ENCODE measurements around the gene TMEM184B. TPM values are rescaled to one million over a fixed set of nuclear protein-coding genes. Genes with fewer than 3 reads are reported as not detected.

Gene TMEM184B
- total RNA-seq, 1 experiment from 2014 or later, result 16.9 TPM

GRCh38 chr22:38205261-38206128, 67.3 kb downstream of the TMEM184B start:
- DNase-seq, result no peak
- Histone ChIP-seq H3K4me3 (no peak overlapping the region), H3K4me1 (0 out of 2 replicates have a peak, but pooled peaks cover 4% of the 10 kb centered on the region), H3K9me3 (replicated peaks) (no peaks in the 10 kb centered on the region), H3K27me3 (no peaks in the 10 kb centered on the region), H3K27ac (no peak overlapping the region), H3K36me3 (no peaks in the 10 kb centered on the region)

GRCh38 chr22:38204784-38205183, 68.0 kb downstream of the TMEM184B start:
- H3K4me3 ChIP-seq, result no peak overlapping the region
- H3K27me3 ChIP-seq, result no peaks in the 10 kb centered on the region
- H3K36me3 ChIP-seq, result no peaks in the 10 kb centered on the region
- no peaks in the 10 kb centered on the region for H3K9me3 ChIP-seq (replicated peaks)
- H3K4me1 ChIP-seq, result 0 out of 2 replicates have a peak, but pooled peaks cover 4% of the 10 kb centered on the region
- DNase-seq, result no peak
- H3K27ac ChIP-seq, result no peak overlapping the region

GRCh38 chr22:38203855-38204514, 68.8 kb downstream of the TMEM184B start:
- Histone ChIP-seq H3K4me3 (no peak overlapping the region), H3K9me3 (replicated peaks) (no peaks in the 10 kb centered on the region), H3K27ac (no peak overlapping the region), H3K27me3 (no peaks in the 10 kb centered on the region), H3K36me3 (no peaks in the 10 kb centered on the region), H3K4me1 (0 out of 2 replicates have a peak, but pooled peaks cover 4% of the 10 kb centered on the region)
- no peak for DNase-seq

GRCh38 chr22:38203090-38203810, 69.6 kb downstream of the TMEM184B start:
- H3K27me3 ChIP-seq, result no peaks in the 10 kb centered on the region
- peak in 1 of 2 experiments; percentile 27 for DNase-seq

GRCh38 chr22:38202437-38203089, 70.2 kb downstream of the TMEM184B start:
- H3K36me3 ChIP-seq, result no peaks in the 10 kb centered on the region
- no peaks in the 10 kb centered on the region for H3K9me3 ChIP-seq (replicated peaks)
- peak overlapping the region; percentile 79; the same call in 1 of the 2 replicates for H3K27ac ChIP-seq
- H3K4me3 ChIP-seq, result peak overlapping the region; percentile 87
- peak; percentile 56 to 57 for DNase-seq
- 0 out of 2 replicates have a peak, but pooled peaks cover 4% of the 10 kb centered on the region for H3K4me1 ChIP-seq
- H3K27me3 ChIP-seq, result no peaks in the 10 kb centered on the region

More at GRCh38 chr22:38203090-38203810, 69.6 kb downstream of the TMEM184B start:
- Histone ChIP-seq H3K27ac (peak overlapping the region; percentile 79; the same call in 1 of the 2 replicates), H3K36me3 (no peaks in the 10 kb centered on the region), H3K9me3 (replicated peaks) (no peaks in the 10 kb centered on the region), H3K4me3 (peak overlapping the region; percentile 87), H3K4me1 (0 out of 2 replicates have a peak, but pooled peaks cover 4% of the 10 kb centered on the region)

GRCh38 chr22:38201711-38202436, 70.9 kb downstream of the TMEM184B start, which contains the start of gene MAFF:
TSS of gene MAFF (plus strand) at chr22:38201994. CDS start at chr22:38213854, 11,860 bp downstream.
- Histone ChIP-seq H3K27me3 (no peaks in the 10 kb centered on the region), H3K27ac (peak within 1 kb of the TSS; percentile 79), H3K4me3 (peak within 1 kb of the TSS; percentile 87), H3K9me3 (replicated peaks) (no peaks in the 10 kb centered on the region), H3K36me3 (no peaks in the 10 kb centered on the region), H3K4me1 (0 out of 2 replicates have a peak, but pooled peaks cover 4% of the 10 kb centered on the region)
- peak; percentile 95 for DNase-seq

GRCh38 chr22:38201371-38201710, 71.5 kb downstream of the TMEM184B start:
- Histone ChIP-seq H3K9me3 (replicated peaks) (no peaks in the 10 kb centered on the region), H3K4me1 (0 out of 2 replicates have a peak, but pooled peaks cover 4% of the 10 kb centered on the region), H3K36me3 (no peaks in the 10 kb centered on the region), H3K4me3 (peak overlapping the region; percentile 87), H3K27me3 (no peaks in the 10 kb centered on the region), H3K27ac (no peak overlapping the region)
- DNase-seq, result no peak

- peaks cover 5% of the 10 kb centered on the region for H3K4me1 ChIP-seq
- no peaks in the 10 kb centered on the region for H3K9me3 ChIP-seq (replicated peaks)
- no peak overlapping the region for H3K27ac ChIP-seq
- DNase-seq, result no peak
- no peaks in the 10 kb centered on the region for H3K27me3 ChIP-seq
- H3K4me3 ChIP-seq, result no peak overlapping the region
- H3K36me3 ChIP-seq, result no peaks in the 10 kb centered on the region
These were observed 72.8 kb downstream of the TMEM184B start for GRCh38 chr22:38199826-38200559.

- peaks cover 14% of the 10 kb centered on the region for H3K4me1 ChIP-seq
- DNase-seq, result peak in 1 of 2 experiments; percentile 41
- no peaks in the 10 kb centered on the region for H3K36me3 ChIP-seq
- no peaks in the 10 kb centered on the region for H3K27me3 ChIP-seq
- no peak overlapping the region for H3K27ac ChIP-seq
- H3K9me3 ChIP-seq (replicated peaks), result no peaks in the 10 kb centered on the region
- peak overlapping the region; percentile 7; the same call in 1 of the 2 replicates for H3K4me3 ChIP-seq
These were observed 75.9 kb downstream of the TMEM184B start for GRCh38 chr22:38196791-38197419.

GRCh38 chr22:38193580-38193979, 79.2 kb downstream of the TMEM184B start:
- no peak overlapping the region for H3K27ac ChIP-seq
- no peak for DNase-seq
- peaks cover 10% of the 10 kb centered on the region for H3K4me1 ChIP-seq
- no peaks in the 10 kb centered on the region for H3K9me3 ChIP-seq (replicated peaks)
- no peak overlapping the region for H3K4me3 ChIP-seq
- no peaks in the 10 kb centered on the region for H3K36me3 ChIP-seq
- H3K27me3 ChIP-seq, result no peaks in the 10 kb centered on the region

- no peak overlapping the region for H3K4me3 ChIP-seq
- H3K4me1 ChIP-seq, result peaks cover 10% of the 10 kb centered on the region
- H3K27ac ChIP-seq, result no peak overlapping the region
These were observed 80.3 kb downstream of the TMEM184B start for GRCh38 chr22:38192475-38192863.

GRCh38 chr22:38191731-38192474, 80.9 kb downstream of the TMEM184B start:
- Histone ChIP-seq H3K4me3 (no peak overlapping the region), H3K36me3 (no peaks in the 10 kb centered on the region), H3K4me1 (peaks cover 14% of the 10 kb centered on the region), H3K9me3 (replicated peaks) (no peaks in the 10 kb centered on the region), H3K27ac (no peak overlapping the region), H3K27me3 (no peaks in the 10 kb centered on the region)
- no peak for DNase-seq

More at GRCh38 chr22:38192475-38192863, 80.3 kb downstream of the TMEM184B start:
- Histone ChIP-seq H3K9me3 (replicated peaks) (no peaks in the 10 kb centered on the region), H3K27me3 (no peaks in the 10 kb centered on the region), H3K36me3 (no peaks in the 10 kb centered on the region)
- DNase-seq, result no peak
